Stimulated activated naive CD8-positive, alpha-beta T cell treated with anti-CD3 and anti-CD28 coated beads, Interleukin-15, Interleukin-2, amounts not matched to agents 100 ng/mL and 50 ng/mL, for 24 hours (primary cell): Measurements from ENCODE around the gene SRPK2.
"Not testable (repeated sequence)": the region's sequence is repeated elsewhere in the genome, so short reads cannot be mapped to it uniquely, and the experiment has no call there.

Experiments
- H3K27ac Mint-ChIP-seq: one replicate; pipeline ENCODE4 v1.8.0; 2021; ENCODE audit warnings: mild to moderate bottlenecking, mixed read lengths
- H3K27me3 Mint-ChIP-seq: one replicate; pipeline ENCODE4 v1.8.0; 2021; ENCODE audit warnings: mixed read lengths
- H3K36me3 Mint-ChIP-seq: one replicate; pipeline ENCODE4 v1.8.0; 2021; ENCODE audit warnings: low read depth, mixed read lengths
- H3K4me1 Mint-ChIP-seq: one replicate; pipeline ENCODE4 v1.8.0; 2021; ENCODE audit warnings: low read depth, mixed read lengths
- H3K4me3 Mint-ChIP-seq: one replicate; pipeline ENCODE4 v1.8.0; 2021; ENCODE audit warnings: mild to moderate bottlenecking, mixed read lengths
- H3K9me3 Mint-ChIP-seq: one replicate; pipeline ENCODE4 v1.8.0; 2021; ENCODE audit warnings: mixed read lengths

The SRPK2 gene

GRCh38 chr7:105355701-105356100 lies 33.0 kb downstream of the SRPK2 start:
- Mint-ChIP-seq H3K36me3 (no peaks in the 10 kb centered on the region), H3K4me1 (peaks cover 57% of the 10 kb centered on the region), H3K27me3 (no peaks in the 10 kb centered on the region), H3K9me3 (no peaks in the 10 kb centered on the region), H3K4me3 (no peak overlapping the region), H3K27ac (no peak overlapping the region)

- Mint-ChIP-seq H3K9me3 (no peaks in the 10 kb centered on the region), H3K27me3 (no peaks in the 10 kb centered on the region), H3K4me3 (no peak overlapping the region), H3K27ac (no peak overlapping the region), H3K36me3 (no peaks in the 10 kb centered on the region), H3K4me1 (peaks cover 71% of the 10 kb centered on the region)
Observed at GRCh38 chr7:105354383-105354782, 34.3 kb downstream of the SRPK2 start.

GRCh38 chr7:105353752-105354328 lies 34.9 kb downstream of the SRPK2 start:
- Mint-ChIP-seq H3K4me1 (peaks cover 72% of the 10 kb centered on the region), H3K27me3 (no peaks in the 10 kb centered on the region), H3K27ac (peak overlapping the region; percentile 49), H3K9me3 (no peaks in the 10 kb centered on the region), H3K4me3 (no peak overlapping the region), H3K36me3 (no peaks in the 10 kb centered on the region)

GRCh38 chr7:105352901-105353668 lies 35.6 kb downstream of the SRPK2 start:
- no peaks in the 10 kb centered on the region for H3K9me3 Mint-ChIP-seq
- H3K36me3 Mint-ChIP-seq: no peaks in the 10 kb centered on the region
- peak overlapping the region; percentile 32 for H3K4me3 Mint-ChIP-seq
- peaks cover 73% of the 10 kb centered on the region for H3K4me1 Mint-ChIP-seq
- H3K27me3 Mint-ChIP-seq: no peaks in the 10 kb centered on the region
- H3K27ac Mint-ChIP-seq: peak overlapping the region; percentile 87

DNA sequence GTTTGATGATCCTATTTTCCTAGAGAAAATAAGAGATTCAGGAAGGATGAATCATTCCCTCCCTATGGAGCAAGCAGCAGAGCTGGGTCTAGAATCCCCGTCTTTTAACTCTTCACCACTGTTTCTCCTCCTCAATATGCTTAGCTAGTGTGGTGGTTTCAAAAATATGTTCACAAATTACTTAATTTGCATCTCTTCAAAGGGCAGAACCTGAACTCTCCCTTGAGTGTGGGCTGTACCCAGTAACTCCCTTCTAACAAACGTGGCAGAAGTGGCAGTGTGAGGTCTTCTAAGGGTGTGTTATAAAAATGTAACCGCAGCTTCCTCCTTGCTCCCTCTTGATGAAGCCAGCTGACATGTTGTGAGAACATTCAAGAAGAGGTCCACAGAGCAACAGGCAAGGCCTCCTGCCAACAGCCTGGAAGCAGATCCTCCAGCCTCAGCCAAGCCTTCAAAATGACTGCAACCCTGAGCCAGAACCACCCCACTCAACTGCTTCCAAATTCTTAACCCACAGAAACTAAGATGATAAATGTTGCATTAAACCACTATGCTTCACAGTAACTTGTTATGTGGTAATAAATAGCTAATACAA lies 36.6 kb downstream of the SRPK2 start:
- Mint-ChIP-seq H3K27ac (peak overlapping the region; percentile 87), H3K4me1 (peaks cover 78% of the 10 kb centered on the region), H3K27me3 (no peaks in the 10 kb centered on the region), H3K36me3 (no peaks in the 10 kb centered on the region), H3K4me3 (peak overlapping the region; percentile 59), H3K9me3 (no peaks in the 10 kb centered on the region)

GRCh38 chr7:105350906-105351305 lies 37.8 kb downstream of the SRPK2 start:
- Mint-ChIP-seq H3K4me1 (peaks cover 86% of the 10 kb centered on the region), H3K9me3 (no peaks in the 10 kb centered on the region), H3K27ac (no peak overlapping the region), H3K27me3 (no peaks in the 10 kb centered on the region), H3K4me3 (no peak overlapping the region), H3K36me3 (no peaks in the 10 kb centered on the region)

DNA sequence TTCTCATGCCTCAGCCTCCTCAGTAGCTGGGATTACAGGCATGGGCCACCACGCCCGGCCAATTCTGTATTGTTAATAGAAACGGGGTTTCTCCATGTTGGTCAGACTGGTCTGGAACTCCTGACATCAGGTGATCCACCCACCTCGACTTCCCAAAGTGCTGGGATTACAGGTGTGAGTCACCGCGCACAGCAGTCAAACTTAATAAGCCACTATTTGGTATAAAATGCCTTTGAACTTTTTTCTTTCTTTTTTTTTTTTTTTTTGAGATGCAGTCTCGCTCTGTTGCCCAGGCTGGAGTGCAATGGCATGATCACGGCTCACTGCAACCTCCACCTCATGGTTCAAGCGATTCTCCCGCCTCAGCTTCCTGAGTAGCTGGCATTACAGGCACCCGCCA lies 40.5 kb downstream of the SRPK2 start:
- H3K4me1 Mint-ChIP-seq: peaks cover 78% of the 10 kb centered on the region
- H3K9me3 Mint-ChIP-seq, H3K4me3 Mint-ChIP-seq, H3K36me3 Mint-ChIP-seq, H3K27me3 Mint-ChIP-seq, H3K27ac Mint-ChIP-seq: not testable (repeated sequence)

- H3K9me3 Mint-ChIP-seq: no peaks in the 10 kb centered on the region
- H3K27me3 Mint-ChIP-seq: no peaks in the 10 kb centered on the region
- H3K4me3 Mint-ChIP-seq: no peak overlapping the region
- peaks cover 73% of the 10 kb centered on the region for H3K4me1 Mint-ChIP-seq
- no peaks in the 10 kb centered on the region for H3K36me3 Mint-ChIP-seq
- H3K27ac Mint-ChIP-seq: no peak overlapping the region
Observed at GRCh38 chr7:105346593-105347322, 42.0 kb downstream of the SRPK2 start.

- Mint-ChIP-seq H3K27me3 (no peaks in the 10 kb centered on the region), H3K27ac (no peak overlapping the region), H3K9me3 (no peaks in the 10 kb centered on the region), H3K36me3 (no peaks in the 10 kb centered on the region), H3K4me3 (no peak overlapping the region), H3K4me1 (peaks cover 68% of the 10 kb centered on the region)
Observed at GRCh38 chr7:105346138-105346537, 42.6 kb downstream of the SRPK2 start.

DNA sequence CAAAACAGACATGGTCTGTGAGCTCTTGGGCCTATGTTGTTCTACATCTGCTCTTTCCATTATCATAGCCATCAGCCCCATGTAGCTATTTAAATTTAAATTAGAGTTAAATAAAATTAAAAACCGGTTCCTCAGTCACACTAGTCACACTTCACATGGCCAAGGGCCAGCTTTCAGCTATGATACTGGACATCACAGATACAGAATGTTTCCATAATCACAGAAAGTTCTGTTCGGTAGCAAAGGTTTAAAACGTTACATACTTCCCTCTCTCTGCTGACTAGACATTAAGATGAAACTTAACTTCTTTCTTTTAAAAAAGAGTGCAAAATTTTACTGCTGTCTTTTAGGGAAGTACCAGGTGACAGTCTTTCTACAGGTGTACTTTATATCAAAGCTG lies 43.0 kb downstream of the SRPK2 start:
- no peaks in the 10 kb centered on the region for H3K9me3 Mint-ChIP-seq
- H3K36me3 Mint-ChIP-seq: no peaks in the 10 kb centered on the region
- no peaks in the 10 kb centered on the region for H3K27me3 Mint-ChIP-seq
- peaks cover 67% of the 10 kb centered on the region for H3K4me1 Mint-ChIP-seq
- no peak overlapping the region for H3K27ac Mint-ChIP-seq
- H3K4me3 Mint-ChIP-seq: no peak overlapping the region

DNA sequence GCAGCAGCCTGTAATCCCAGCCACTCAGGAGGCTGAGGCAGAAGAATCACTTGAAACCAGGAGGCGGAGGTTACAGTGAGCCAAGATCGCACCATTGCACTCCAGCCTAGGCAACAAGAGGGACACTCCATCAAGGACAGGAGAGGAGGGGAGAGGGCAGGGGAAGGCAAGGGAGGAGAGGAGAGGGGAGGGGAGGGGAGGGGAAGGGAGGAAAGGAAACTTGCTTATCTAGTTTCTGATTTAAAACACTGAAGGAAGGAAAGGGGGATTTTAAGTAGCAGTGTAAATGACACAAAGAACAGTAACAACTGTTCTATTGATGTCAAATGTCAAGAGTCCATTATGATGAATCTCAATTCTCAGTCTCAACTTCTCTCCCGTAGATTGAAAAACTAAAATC lies 43.7 kb downstream of the SRPK2 start:
- H3K27me3 Mint-ChIP-seq: no peaks in the 10 kb centered on the region
- H3K36me3 Mint-ChIP-seq: no peaks in the 10 kb centered on the region
- no peaks in the 10 kb centered on the region for H3K9me3 Mint-ChIP-seq
- peak overlapping the region; percentile 45 for H3K27ac Mint-ChIP-seq
- no peak overlapping the region for H3K4me3 Mint-ChIP-seq
- H3K4me1 Mint-ChIP-seq: peaks cover 66% of the 10 kb centered on the region

DNA sequence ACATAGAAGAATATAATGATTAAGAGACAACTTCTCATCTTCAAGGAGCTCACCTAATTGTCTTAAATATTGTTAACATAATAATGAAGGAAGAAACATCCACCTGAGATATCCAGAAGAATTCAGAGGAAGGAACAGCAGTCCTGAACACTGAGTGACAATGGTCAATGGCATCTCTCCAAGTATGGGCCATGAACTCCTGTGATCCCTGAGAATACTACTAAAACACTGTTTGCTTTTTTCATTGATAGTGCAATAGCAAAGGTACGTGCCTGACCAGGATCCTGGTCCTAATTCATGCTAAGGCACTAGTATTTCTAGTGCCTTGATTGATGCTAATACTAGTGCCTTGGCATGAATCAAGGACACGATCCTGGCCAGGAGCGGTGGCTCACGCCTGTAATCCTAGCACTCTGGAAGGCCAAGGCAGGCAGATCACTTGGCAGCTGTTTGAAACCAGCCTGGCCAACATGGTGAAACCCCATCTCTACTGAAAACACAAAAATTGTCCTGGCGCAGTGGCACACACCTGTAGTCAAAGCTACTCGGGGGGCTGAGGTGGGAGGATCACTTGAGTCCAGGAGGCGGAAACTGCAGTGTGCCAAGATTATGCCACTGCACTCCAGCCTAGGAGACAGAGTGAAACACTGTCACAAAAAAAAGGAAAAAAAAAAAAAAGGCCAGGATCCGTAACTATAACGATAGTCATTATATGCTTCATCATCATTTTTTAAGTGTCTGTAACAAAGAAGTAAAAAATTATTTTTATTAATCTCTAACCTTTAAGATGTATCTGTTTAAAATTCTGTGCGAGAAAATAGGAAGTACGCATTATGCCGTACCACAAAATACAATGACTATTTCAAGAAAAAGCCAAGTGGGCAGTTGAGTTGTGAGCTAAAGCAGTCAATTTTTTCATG lies 49.1 kb downstream of the SRPK2 start:
- Mint-ChIP-seq H3K27ac (no peak overlapping the region), H3K27me3 (no peaks in the 10 kb centered on the region), H3K9me3 (no peaks in the 10 kb centered on the region), H3K4me3 (no peak overlapping the region), H3K4me1 (peaks cover 25% of the 10 kb centered on the region), H3K36me3 (no peaks in the 10 kb centered on the region)

DNA sequence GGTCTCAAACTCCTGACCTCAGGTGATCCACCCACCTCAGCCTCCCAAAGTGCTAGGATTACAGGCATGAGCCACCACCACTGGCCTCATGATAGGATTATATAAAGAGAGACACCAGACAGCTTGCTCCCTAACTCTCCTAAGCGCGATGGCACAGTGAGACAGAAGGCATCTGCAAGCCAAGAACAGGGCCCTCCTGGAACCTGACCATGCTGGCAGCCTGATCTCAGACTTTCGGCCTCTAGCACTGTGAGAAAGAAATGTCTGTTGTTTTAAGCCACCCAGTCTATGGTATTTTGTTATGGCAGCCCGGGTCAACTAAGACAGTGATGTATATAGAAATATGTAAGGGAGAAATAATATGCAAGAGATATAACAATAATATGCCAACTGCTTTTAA lies 51.2 kb downstream of the SRPK2 start:
- Mint-ChIP-seq H3K9me3 (no peaks in the 10 kb centered on the region), H3K4me3 (no peak overlapping the region), H3K4me1 (peaks cover 14% of the 10 kb centered on the region), H3K27ac (no peak overlapping the region), H3K36me3 (no peaks in the 10 kb centered on the region), H3K27me3 (no peaks in the 10 kb centered on the region)

GRCh38 chr7:105336009-105336408 lies 52.7 kb downstream of the SRPK2 start:
- Mint-ChIP-seq H3K4me3 (no peak overlapping the region), H3K4me1 (peaks cover 22% of the 10 kb centered on the region), H3K27me3 (no peaks in the 10 kb centered on the region), H3K9me3 (no peaks in the 10 kb centered on the region), H3K27ac (no peak overlapping the region), H3K36me3 (no peaks in the 10 kb centered on the region)
